ENCODE data around the gene NDUFS8.

NDUFS8 gene

GRCh38 chr11:68017980-68018729 lies 12.3 kb upstream of the NDUFS8 start:
- Mint-ChIP-seq H3K27ac (peak overlapping the region; percentile 24), H3K27me3 (ENCODE audit: low read depth, poor library complexity) (peaks cover 4% of the 10 kb centered on the region), H3K36me3 (ENCODE audit: low read depth) (no peaks in the 10 kb centered on the region), H3K4me1 (peaks cover 39% of the 10 kb centered on the region), H3K4me3 (no peak overlapping the region), H3K9me3 (no peaks in the 10 kb centered on the region)
- no peak for TF ChIP-seq CTCF (IDR thresholded peaks at IDR 0.05)
- no peak for DNase-seq

GRCh38 chr11:68018730-68019190 lies 11.7 kb upstream of the NDUFS8 start:
- no peak overlapping the region for H3K4me3 Mint-ChIP-seq
- no peak for DNase-seq
- H3K9me3 Mint-ChIP-seq: no peaks in the 10 kb centered on the region
- H3K27me3 Mint-ChIP-seq (ENCODE audit: low read depth, poor library complexity): peaks cover 4% of the 10 kb centered on the region
- H3K4me1 Mint-ChIP-seq: peaks cover 35% of the 10 kb centered on the region
- H3K36me3 Mint-ChIP-seq (ENCODE audit: low read depth): peaks cover 1% of the 10 kb centered on the region
- no peak for TF ChIP-seq CTCF (IDR thresholded peaks at IDR 0.05)
- H3K27ac Mint-ChIP-seq: no peak overlapping the region

GRCh38 chr11:68019486-68019885 lies 11.0 kb upstream of the NDUFS8 start:
- Mint-ChIP-seq H3K36me3 (ENCODE audit: low read depth) (peaks cover 8% of the 10 kb centered on the region), H3K27ac (peak overlapping the region; percentile 54), H3K4me3 (no peak overlapping the region), H3K4me1 (peaks cover 30% of the 10 kb centered on the region), H3K27me3 (ENCODE audit: low read depth, poor library complexity) (peaks cover 4% of the 10 kb centered on the region), H3K9me3 (peaks cover 7% of the 10 kb centered on the region)
- no peak for DNase-seq
- TF ChIP-seq CTCF (IDR thresholded peaks at IDR 0.05): no peak

GRCh38 chr11:68020575-68020974 lies 9.9 kb upstream of the NDUFS8 start:
- Mint-ChIP-seq H3K9me3 (peaks cover 16% of the 10 kb centered on the region), H3K27me3 (ENCODE audit: low read depth, poor library complexity) (peaks cover 4% of the 10 kb centered on the region), H3K4me3 (peak overlapping the region; percentile 21), H3K4me1 (peaks cover 30% of the 10 kb centered on the region), H3K27ac (no peak overlapping the region), H3K36me3 (ENCODE audit: low read depth) (peaks cover 19% of the 10 kb centered on the region)
- DNase-seq: no peak
- peak; percentile 29 for TF ChIP-seq CTCF (IDR thresholded peaks at IDR 0.05)

- no peak overlapping the region for H3K27ac Mint-ChIP-seq
- peaks cover 30% of the 10 kb centered on the region for H3K4me1 Mint-ChIP-seq
- H3K4me3 Mint-ChIP-seq: no peak overlapping the region
- TF ChIP-seq CTCF (IDR thresholded peaks at IDR 0.05): peak; percentile 16
- no peak for DNase-seq
- H3K9me3 Mint-ChIP-seq: peaks cover 18% of the 10 kb centered on the region
- peaks cover 4% of the 10 kb centered on the region for H3K27me3 Mint-ChIP-seq (ENCODE audit: low read depth, poor library complexity)
- peaks cover 26% of the 10 kb centered on the region for H3K36me3 Mint-ChIP-seq (ENCODE audit: low read depth)
Observed at GRCh38 chr11:68021167-68021787, 9.2 kb upstream of the NDUFS8 start.
